A673 (cell line): ENCODE results near the gene XYLT1. TPM values are rescaled to one million over a fixed set of nuclear protein-coding genes. Genes with fewer than 3 reads are reported as not detected.

Source experiments
- BruUV-seq: library from RNA; stranded (reverse); fragments of 400-500 nt; replicated peaks from 2 replicates; lab custom pipeline; 2021; lab: Mats Ljungman, UMichigan
- CTCF ChIA-PET: fragments of 300-600 bp; sonication (Branson Sonifier 250); formaldehyde crosslinking; loops from one replicate; lab custom pipeline; 2022; ENCODE audit warnings: antibody characterized with exemption; lab: Charles Lee
- POLR2A ChIA-PET: fragments of 300-600 bp; sonication (Branson Sonifier 250); formaldehyde crosslinking; loops from one replicate; lab custom pipeline; 2022; ENCODE audit warnings: antibody characterized with exemption; ENCODE audit not compliant: low non-redundant PET; lab: Charles Lee
- DNase-seq: peaks from one replicate; pipeline ENCODE4 v3.0.0-alpha.2; 2015; ENCODE audit warnings: low spot score
- H3K27ac ChIP-seq: fragments of 200-600 bp; sonication (generic); 2 replicates; pipeline ENCODE4 v1.5.1; 2016; ENCODE audit warnings: mixed run types, low read depth, mild to moderate bottlenecking, mixed read lengths, antibody characterized with exemption, low read length; ENCODE audit not compliant: poor library complexity, severe bottlenecking
- H3K27me3 ChIP-seq: fragments of 200-600 bp; sonication (generic); replicated peaks from 2 replicates; pipeline ENCODE4 v1.6.1; 2017; ENCODE audit warnings: mixed run types, low read depth, mild to moderate bottlenecking, mixed read lengths, antibody characterized with exemption, low read length; ENCODE audit not compliant: insufficient read depth, poor library complexity
- H3K36me3 ChIP-seq: fragments of 200-600 bp; sonication (generic); 2 replicates; pipeline ENCODE4 v1.6.1; 2016; ENCODE audit warnings: mixed run types, mild to moderate bottlenecking, mixed read lengths, antibody characterized with exemption, low read length; ENCODE audit not compliant: insufficient read depth, poor library complexity, severe bottlenecking
- H3K4me1 ChIP-seq: fragments of 200-600 bp; sonication (generic); 2 replicates; pipeline ENCODE4 v1.6.1; 2017; ENCODE audit warnings: mixed run types, mild to moderate bottlenecking, mixed read lengths, antibody characterized with exemption, low read length; ENCODE audit not compliant: insufficient read depth, poor library complexity, severe bottlenecking
- H3K4me3 ChIP-seq: fragments of 200-600 bp; sonication (generic); 2 replicates; pipeline ENCODE4 v1.5.1; 2016; ENCODE audit warnings: low read depth, mixed run types, mild to moderate bottlenecking, mixed read lengths, low read length; ENCODE audit not compliant: poor library complexity, severe bottlenecking
- H3K9me3 ChIP-seq: fragments of 200-600 bp; sonication (generic); 2 replicates; pipeline ENCODE4 v1.6.1; 2016; ENCODE audit warnings: mixed run types, low read depth, mild to moderate bottlenecking, mixed read lengths, antibody characterized with exemption, low read length; ENCODE audit not compliant: poor library complexity, severe bottlenecking
- CTCF ChIP-seq: fragments of 300-800, 200-600 bp; sonication (generic); conservative IDR thresholded peaks from 2 replicates; pipeline ENCODE4 v1.5.1; 2017; ENCODE audit warnings: low read depth, mild to moderate bottlenecking, antibody characterized with exemption, low read length, moderate library complexity, mixed read lengths
- EZH2 ChIP-seq: fragments of 200-600 bp; sonication (generic); IDR thresholded peaks from 2 replicates; pipeline ENCODE4 v1.6.1; 2017; ENCODE audit warnings: borderline replicate concordance, low read depth, mild to moderate bottlenecking, mixed read lengths, antibody characterized with exemption, low read length; ENCODE audit not compliant: poor library complexity, severe bottlenecking
- intact Hi-C: fragments of 100-400 bp; cut with micrococcal nuclease; formaldehyde crosslinking; loops from one replicate; pipeline ENCODE4 v1.10.0; 2022; ENCODE audit not compliant: unreplicated experiment
- total RNA-seq: library from RNA; stranded (reverse); gene quantifications from 2 replicates; pipeline ENCODE4 v1.2.3, GENCODE V29; 2021

The XYLT1 gene
- total RNA-seq, 1 experiment from 2014 or later = 0.64 TPM

DNA sequence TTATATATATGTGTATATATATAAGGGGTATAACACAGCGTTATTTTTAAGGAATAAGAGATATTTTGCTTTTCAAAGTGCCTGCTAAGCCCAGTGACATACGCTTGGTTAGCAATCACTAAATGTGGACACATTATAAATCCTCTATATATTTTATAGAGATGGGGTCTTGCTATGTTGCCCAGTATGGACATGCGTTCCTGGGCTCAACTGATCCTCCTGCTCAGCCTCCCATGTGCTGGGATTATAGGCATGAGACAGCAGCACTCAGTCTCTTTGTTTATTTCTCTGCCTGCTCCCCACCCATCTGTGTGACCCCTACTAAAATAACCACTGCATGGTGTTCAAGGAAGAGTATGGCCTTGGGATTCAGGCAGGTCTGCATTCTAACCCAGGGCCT is 63.4 kb downstream of the XYLT1 start:
- TF ChIP-seq EZH2 (no peak), CTCF (no peak)
- POLR2A ChIA-PET = no interaction called here
- H3K36me3 ChIP-seq = no peaks in the 10 kb centered on the region
- no peak overlapping the region for H3K27ac ChIP-seq
- no peak for DNase-seq
- no peak overlapping the region for H3K4me3 ChIP-seq
- no TSS peak for BruUV-seq
- H3K4me1 ChIP-seq = no peaks in the 10 kb centered on the region
- H3K9me3 ChIP-seq = no peaks in the 10 kb centered on the region
- intact Hi-C loops = no loop called here
- CTCF ChIA-PET = no interaction called here
- H3K27me3 ChIP-seq = no peaks in the 10 kb centered on the region

GRCh38 chr16:17404941-17405689 is 65.6 kb downstream of the XYLT1 start:
- BruUV-seq = no TSS peak
- DNase-seq = no peak
- Histone ChIP-seq H3K9me3 (no peaks in the 10 kb centered on the region), H3K4me3 (no peak overlapping the region), H3K36me3 (no peaks in the 10 kb centered on the region), H3K27me3 (no peaks in the 10 kb centered on the region), H3K4me1 (no peaks in the 10 kb centered on the region), H3K27ac (no peak overlapping the region)
- ChIA-PET CTCF (no interaction called here), POLR2A (no interaction called here)
- TF ChIP-seq CTCF (no peak), EZH2 (no peak)
- intact Hi-C loops = no loop called here

DNA sequence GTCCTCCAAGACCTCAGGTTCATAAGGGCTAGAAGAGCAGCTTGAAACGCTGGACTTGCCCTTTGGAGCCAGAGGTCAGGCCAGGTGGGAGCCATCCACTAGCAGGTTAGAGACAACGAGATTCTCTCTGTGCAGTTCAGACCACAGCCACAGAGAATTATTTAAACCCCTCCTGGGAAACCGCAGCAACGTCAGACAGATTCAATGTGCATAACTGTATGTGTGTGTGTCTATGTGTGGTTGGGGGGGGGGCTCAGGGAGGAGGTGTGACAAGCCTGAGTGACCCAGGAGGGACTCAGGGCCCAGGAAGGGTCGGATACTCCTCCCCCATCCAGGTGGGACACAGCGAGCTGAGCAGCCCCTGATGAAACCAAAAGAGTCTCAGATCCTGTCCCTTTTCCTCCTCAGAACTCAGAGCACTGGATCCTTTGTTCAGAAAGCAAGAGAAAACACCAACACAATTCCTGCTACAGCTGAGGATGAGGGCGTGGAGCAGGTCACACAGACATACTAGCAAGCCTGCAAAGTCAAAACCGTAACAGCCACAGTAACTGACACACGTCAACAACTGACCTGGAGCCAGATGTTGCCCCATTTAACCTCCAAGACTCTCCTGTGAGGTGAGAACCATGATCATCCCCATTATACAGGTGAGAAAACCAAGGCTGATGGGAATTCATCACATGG is 66.8 kb downstream of the XYLT1 start:
- POLR2A ChIA-PET = no interaction called here
- CTCF ChIA-PET = no interaction called here
- H3K4me3 ChIP-seq = no peak overlapping the region
- no peaks in the 10 kb centered on the region for H3K4me1 ChIP-seq
- H3K27me3 ChIP-seq = no peaks in the 10 kb centered on the region
- H3K27ac ChIP-seq = no peak overlapping the region
- H3K9me3 ChIP-seq = no peaks in the 10 kb centered on the region
- intact Hi-C loops = no loop called here
- no peak for TF ChIP-seq EZH2
- no peak for TF ChIP-seq CTCF
- no TSS peak for BruUV-seq
- H3K36me3 ChIP-seq = no peaks in the 10 kb centered on the region
- no peak for DNase-seq
